Measurements from ENCODE around the gene MX2. TPM values are rescaled to one million over a fixed set of nuclear protein-coding genes. Genes with fewer than 3 reads are reported as not detected.

The MX2 gene
- total RNA-seq, 2 donors from 2014 or later = 1.6 to 11.4 TPM

DNA sequence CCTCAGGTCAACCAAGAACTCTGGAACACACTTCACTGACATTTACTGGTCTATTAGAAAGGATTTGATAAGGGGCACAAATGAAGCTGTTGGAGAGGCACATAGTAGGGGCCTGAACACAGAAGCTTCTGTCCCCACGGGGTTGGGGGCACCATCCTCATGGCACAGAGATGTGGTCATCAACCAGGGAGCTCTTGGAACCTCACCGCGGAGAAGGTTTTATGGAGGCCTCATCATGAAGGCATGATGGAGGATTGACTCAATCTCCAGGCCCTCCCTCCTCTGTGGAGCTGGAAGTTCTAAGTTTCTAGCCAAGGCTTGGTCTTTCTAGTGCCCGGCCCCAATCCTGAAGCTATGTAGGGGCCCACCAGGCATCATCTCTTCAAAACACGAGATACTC, 87.8 kb downstream of the MX2 start:
- Mint-ChIP-seq H3K4me3 (no peak overlapping the region), H3K27ac (no peak overlapping the region), H3K27me3 (ENCODE audit: insufficient read depth) (no peaks in the 10 kb centered on the region)

DNA sequence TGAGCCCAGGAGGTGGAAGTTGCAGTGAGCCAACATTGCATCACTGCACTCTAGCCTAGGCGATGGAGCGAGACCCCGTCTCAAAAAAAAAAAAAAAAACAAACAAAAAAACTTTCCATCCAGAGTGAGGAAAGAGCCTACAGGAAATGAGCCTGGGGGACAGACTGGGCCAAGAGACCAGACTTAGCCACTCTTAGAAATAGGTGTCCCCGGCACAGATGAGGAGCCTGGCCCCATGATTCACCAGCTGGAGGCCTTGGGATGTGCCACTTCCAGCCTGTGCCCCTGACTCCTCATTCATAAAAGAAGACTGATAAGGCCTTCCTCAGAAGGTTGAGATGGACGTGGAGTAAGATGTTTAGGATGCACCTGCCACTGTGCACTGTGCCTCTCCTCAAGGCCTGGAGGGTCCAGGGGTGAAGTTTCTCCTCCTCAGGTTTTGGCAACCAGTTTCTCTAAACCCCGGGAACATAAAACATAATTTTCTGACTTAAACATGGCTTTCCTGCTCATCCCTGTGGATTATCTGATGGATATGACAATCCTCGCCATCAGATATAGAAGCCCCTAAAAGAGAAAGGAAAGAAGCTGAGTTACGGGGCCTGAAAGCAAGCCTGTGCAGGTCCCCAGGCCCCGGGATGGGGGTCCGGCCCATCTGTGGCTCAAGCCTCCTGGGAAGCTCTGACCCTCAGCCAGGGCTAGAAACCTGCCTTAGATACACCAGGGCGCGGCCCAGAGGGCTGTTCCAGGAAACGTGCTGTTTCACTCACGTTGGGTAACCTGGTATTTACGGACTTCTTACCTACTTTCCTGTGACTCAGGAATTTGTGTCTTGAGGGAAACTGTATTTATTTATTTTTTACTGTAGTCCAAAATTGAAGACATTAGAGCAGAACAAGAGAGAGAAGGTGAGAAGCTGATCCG, 90.2 kb downstream of the MX2 start:
- no peaks in the 10 kb centered on the region for H3K36me3 ChIP-seq (ENCODE audit: control insufficient read depth, insufficient read depth, low read length)
- no peaks in the 10 kb centered on the region for H3K27me3 Mint-ChIP-seq (ENCODE audit: insufficient read depth)
- H3K9ac ChIP-seq (ENCODE audit: extremely low read depth, low read length, poor library complexity, severe bottlenecking) = no peak overlapping the region
- H3K27ac Mint-ChIP-seq = no peak overlapping the region
- no peaks in the 10 kb centered on the region for H3K36me3 Mint-ChIP-seq (ENCODE audit: low read depth)
- H3K4me3 Mint-ChIP-seq = no peak overlapping the region
- H3K4me1 ChIP-seq (ENCODE audit: control insufficient read depth, insufficient read depth, low read length) = no peaks in the 10 kb centered on the region
- WGBS, 2 experiments (ENCODE audit: insufficient coverage in 1 of 2, insufficient read length in 1 of 2) = 90 to 95% methylated on average over 10 to 13 of the region's 16 CpGs
- no peak for DNase-seq
- no peaks in the 10 kb centered on the region for H3K27me3 ChIP-seq (ENCODE audit: control insufficient read depth, insufficient read depth, low read length, poor library complexity, severe bottlenecking)
- TF ChIP-seq, protein P1, sequence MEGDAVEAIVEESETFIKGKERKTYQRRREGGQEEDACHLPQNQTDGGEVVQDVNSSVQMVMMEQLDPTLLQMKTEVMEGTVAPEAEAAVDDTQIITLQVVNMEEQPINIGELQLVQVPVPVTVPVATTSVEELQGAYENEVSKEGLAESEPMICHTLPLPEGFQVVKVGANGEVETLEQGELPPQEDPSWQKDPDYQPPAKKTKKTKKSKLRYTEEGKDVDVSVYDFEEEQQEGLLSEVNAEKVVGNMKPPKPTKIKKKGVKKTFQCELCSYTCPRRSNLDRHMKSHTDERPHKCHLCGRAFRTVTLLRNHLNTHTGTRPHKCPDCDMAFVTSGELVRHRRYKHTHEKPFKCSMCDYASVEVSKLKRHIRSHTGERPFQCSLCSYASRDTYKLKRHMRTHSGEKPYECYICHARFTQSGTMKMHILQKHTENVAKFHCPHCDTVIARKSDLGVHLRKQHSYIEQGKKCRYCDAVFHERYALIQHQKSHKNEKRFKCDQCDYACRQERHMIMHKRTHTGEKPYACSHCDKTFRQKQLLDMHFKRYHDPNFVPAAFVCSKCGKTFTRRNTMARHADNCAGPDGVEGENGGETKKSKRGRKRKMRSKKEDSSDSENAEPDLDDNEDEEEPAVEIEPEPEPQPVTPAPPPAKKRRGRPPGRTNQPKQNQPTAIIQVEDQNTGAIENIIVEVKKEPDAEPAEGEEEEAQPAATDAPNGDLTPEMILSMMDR (conservative IDR thresholded peaks at IDR 0.05) = no peak
- H3K9me3 ChIP-seq (ENCODE audit: control insufficient read depth, low read length) = no peaks in the 10 kb centered on the region
- no peak overlapping the region for H3K4me3 ChIP-seq (ENCODE audit: low read length)
- no peak overlapping the region for H3K27ac ChIP-seq (ENCODE audit: low read depth, low read length)
- no peaks in the 10 kb centered on the region for H3K9me3 Mint-ChIP-seq
- H3K4me1 Mint-ChIP-seq = peaks cover 4% of the 10 kb centered on the region

More for the DNA sequence above, 87.8 kb downstream of the MX2 start:
- Mint-ChIP-seq H3K36me3 (ENCODE audit: low read depth) (no peaks in the 10 kb centered on the region), H3K4me1 (peaks cover 4% of the 10 kb centered on the region), H3K9me3 (no peaks in the 10 kb centered on the region)
- DNase-seq = no peak
- no peak overlapping the region for H3K9ac ChIP-seq (ENCODE audit: extremely low read depth, low read length, poor library complexity, severe bottlenecking)
- H3K36me3 ChIP-seq (ENCODE audit: control insufficient read depth, insufficient read depth, low read length) = no peaks in the 10 kb centered on the region
- H3K4me3 ChIP-seq (ENCODE audit: low read length) = no peak overlapping the region
- H3K27me3 ChIP-seq (ENCODE audit: control insufficient read depth, insufficient read depth, low read length, poor library complexity, severe bottlenecking) = no peaks in the 10 kb centered on the region
- H3K4me1 ChIP-seq (ENCODE audit: control insufficient read depth, insufficient read depth, low read length) = no peaks in the 10 kb centered on the region
- 67 to 76% methylated on average over 3 to 5 of the region's 5 CpGs for WGBS, 2 experiments (ENCODE audit: insufficient coverage in 1 of 2, insufficient read length in 1 of 2)
- no peak overlapping the region for H3K27ac ChIP-seq (ENCODE audit: low read depth, low read length)
- TF ChIP-seq, protein P1 (conservative IDR thresholded peaks at IDR 0.05) = no peak
- no peaks in the 10 kb centered on the region for H3K9me3 ChIP-seq (ENCODE audit: control insufficient read depth, low read length)

DNA sequence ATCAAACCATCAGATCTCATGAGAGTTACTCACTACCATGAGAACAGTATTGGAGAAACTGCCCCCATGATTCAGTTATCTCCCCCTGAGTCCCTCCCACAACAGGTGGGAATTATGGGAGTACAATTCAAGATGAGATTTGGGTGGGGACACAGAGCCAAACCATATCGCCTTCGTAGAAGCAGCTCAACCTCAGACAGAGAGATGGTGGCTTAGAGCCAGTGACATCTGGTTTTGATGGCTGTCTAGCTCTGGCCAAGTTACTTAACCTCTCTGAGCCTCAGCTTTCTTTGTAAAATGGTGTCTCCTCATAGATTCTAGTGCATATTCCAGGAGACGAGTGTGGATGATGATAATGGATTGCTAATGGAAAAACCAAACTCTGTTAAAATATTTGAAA, 91.4 kb downstream of the MX2 start:
- H3K4me3 ChIP-seq (ENCODE audit: low read length) = no peak overlapping the region
- 83 to 98% methylated on average over 3 of the region's 3 CpGs for WGBS, 2 experiments (ENCODE audit: insufficient coverage in 1 of 2, insufficient read length in 1 of 2)
- no peaks in the 10 kb centered on the region for H3K4me1 ChIP-seq (ENCODE audit: control insufficient read depth, insufficient read depth, low read length)
- Mint-ChIP-seq H3K4me1 (peaks cover 4% of the 10 kb centered on the region), H3K27ac (no peak overlapping the region), H3K4me3 (no peak overlapping the region), H3K36me3 (ENCODE audit: low read depth) (no peaks in the 10 kb centered on the region), H3K9me3 (no peaks in the 10 kb centered on the region), H3K27me3 (ENCODE audit: insufficient read depth) (no peaks in the 10 kb centered on the region)
- H3K9me3 ChIP-seq (ENCODE audit: control insufficient read depth, low read length) = no peaks in the 10 kb centered on the region
- DNase-seq = no peak
- no peak overlapping the region for H3K27ac ChIP-seq (ENCODE audit: low read depth, low read length)
- no peaks in the 10 kb centered on the region for H3K36me3 ChIP-seq (ENCODE audit: control insufficient read depth, insufficient read depth, low read length)
- TF ChIP-seq, protein P1 (conservative IDR thresholded peaks at IDR 0.05) = no peak
- no peaks in the 10 kb centered on the region for H3K27me3 ChIP-seq (ENCODE audit: control insufficient read depth, insufficient read depth, low read length, poor library complexity, severe bottlenecking)
- no peak overlapping the region for H3K9ac ChIP-seq (ENCODE audit: extremely low read depth, low read length, poor library complexity, severe bottlenecking)
